GM19238 (cell line): Measurements from ENCODE around the gene ENPP6.

ENCODE experiments used
- DNase-seq: peaks from one replicate; pipeline ENCODE4 v3.0.0; 2011; ENCODE audit warnings: low spot score; ENCODE audit not compliant: insufficient read length

Gene ENPP6

DNA sequence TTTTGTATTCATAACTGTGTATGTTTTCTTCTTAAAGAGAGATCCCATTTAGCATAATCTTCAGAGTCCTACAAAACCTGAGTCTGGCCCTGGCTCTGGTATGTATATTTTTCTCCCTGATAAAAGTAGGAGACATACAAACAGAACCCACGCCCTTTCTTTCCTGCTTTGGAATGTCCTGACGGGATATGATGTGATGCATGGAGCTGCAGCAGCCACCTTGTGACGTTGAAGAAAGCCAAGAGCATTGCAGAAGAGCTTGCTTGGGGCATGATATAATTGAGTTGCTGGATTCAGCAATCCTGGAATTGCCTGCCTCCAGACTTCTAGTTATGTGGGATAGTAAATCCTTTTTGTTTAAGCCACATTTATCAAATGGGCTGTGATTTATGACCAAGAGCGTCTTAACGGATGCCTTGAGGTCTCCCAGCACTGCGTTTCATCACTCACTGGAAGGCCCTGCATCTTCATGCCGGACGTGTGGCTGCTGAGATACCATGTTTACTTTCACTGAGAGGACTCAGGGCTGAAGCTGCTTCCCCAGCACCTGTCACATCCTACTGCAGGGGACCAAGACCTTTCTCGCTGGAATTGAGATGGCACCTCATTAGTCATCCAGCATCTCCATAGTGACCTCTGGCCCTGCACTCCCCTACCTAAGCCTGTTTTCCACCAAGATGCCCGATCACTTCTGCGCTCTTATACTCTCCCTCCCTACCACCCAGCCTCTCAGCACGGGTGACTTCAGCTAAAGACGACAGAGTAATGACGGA, 107.0 kb downstream of the ENPP6 start:
- DNase-seq: no peak

DNA sequence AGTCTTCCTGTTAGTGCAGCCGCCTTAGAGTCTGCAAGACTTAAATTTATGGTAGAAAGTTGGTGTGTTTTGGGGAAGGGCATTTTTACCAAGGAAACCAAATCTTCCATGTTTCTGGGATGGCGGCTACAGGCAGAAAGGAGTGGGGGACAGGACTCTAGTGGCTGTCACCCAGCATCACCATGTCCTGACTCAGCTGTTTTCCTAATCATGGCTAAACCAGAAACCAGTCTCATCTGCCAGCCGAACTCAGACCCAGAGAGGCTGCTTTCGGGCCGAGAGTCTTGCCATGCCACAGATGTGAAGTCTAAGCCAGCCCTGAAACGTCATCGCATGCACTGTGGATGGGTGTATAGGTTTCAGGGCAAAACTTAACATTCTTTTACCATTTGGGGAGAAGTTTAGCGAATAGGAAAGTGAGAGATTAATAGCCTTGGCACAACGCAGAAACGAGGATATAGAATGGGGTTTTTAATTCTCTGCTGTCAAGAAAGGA, 109.6 kb downstream of the ENPP6 start:
- no peak for DNase-seq

DNA sequence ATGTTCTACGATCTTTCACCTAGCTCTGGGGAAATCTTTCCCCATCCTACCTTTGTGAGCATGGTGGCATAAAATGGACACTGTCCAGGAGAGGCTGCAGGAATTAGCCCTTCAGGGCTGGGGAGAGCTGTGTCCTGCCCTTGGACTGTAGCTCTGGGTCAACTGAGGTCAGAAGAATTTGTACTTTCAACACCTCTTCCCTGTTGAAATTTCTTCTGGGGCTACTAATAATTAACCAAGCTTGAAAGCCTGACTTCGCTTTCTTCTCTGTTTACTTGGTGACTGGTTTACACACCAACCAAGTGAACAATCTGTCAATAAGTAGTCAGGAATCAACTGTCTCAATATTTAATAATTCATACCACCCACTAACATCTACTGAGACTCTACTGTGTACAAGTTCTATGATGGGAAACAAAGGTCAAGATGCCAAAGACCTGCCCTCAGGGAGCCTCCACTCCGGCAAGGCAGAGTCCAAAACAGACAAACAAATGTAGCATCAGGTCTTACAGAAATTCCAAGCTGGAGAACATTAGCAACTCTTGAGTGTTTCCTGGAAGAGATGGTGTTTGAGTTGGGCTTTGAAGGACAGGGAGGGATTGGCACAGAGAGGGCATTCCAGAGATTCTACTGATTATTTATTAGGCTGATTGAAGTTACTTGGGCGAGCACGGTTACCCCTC, 113.1 kb downstream of the ENPP6 start:
- DNase-seq: no peak

DNA sequence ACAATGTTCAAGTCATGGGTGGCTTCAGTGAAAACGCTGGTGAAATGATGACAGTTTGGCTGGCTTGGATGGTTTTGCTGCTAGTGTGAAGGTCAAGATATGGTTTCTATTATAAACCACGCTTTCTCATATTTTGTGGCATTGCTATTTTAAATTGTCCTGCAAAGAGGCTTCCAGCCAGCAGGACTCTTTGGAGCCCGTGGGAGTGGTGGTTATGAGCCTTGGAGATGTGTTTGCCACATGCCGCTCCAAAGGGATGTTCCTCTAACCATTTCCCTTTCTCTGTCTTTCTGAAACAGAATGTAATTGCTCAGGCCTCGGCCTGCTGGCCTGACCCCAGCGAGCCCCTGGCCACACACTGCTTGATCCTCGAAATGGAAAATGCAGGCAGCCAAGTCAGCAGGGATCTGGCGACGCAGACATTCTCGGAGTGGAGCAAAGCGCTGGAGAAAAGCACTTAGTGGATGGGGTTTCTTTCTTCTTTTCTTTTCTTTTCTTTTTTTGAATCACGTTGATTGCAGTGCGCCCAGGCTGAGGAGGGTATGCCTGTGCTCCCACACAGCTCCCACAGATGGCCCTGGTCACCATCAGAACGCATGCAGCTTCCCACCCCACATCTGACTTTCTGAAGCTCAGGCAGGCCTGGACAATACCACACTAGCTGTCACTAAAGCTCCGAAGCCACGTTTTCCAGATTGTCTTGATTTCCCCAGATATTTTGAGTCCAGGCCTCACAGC, 114.0 kb downstream of the ENPP6 start:
- no peak for DNase-seq

DNA sequence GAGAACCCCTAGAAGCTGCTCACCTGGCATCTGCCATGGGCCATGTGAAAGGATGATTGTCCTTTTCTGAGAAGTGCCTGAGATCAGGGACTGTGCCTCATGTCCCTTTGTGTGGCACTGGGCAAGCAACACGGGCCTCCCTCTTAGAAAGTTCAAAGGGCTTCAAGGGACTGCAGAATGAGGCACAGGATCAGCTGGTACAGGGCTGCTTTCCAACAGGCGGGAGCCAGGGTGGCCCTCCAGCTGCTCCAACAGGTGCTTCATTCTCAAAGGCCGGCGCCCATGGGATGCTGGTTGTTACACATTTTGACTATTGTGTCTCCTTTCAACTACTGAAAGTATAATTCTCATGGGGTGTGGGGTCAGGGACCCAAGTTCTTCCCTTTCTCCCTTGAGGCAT, 114.7 kb downstream of the ENPP6 start:
- DNase-seq: no peak

DNA sequence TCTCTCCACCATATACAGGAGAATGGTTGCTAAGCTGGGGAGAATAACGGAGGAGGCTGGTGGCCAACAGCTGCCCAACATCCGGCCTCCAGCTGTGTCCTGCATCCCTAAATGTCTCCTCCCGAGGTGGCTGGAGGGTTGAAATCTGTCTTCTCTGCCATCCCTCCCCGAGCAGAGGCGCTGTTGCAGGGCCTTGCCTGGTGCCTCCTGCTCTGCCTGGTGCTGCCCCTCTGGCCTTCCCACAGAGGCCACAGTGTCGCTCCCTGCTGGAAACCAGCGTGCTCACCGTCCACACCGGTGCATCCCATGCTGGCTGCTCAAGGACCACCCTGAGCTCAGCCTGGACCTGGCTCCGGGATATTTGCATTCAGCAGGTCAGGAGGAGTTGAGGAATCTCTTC, 115.2 kb downstream of the ENPP6 start:
- DNase-seq: no peak

DNA sequence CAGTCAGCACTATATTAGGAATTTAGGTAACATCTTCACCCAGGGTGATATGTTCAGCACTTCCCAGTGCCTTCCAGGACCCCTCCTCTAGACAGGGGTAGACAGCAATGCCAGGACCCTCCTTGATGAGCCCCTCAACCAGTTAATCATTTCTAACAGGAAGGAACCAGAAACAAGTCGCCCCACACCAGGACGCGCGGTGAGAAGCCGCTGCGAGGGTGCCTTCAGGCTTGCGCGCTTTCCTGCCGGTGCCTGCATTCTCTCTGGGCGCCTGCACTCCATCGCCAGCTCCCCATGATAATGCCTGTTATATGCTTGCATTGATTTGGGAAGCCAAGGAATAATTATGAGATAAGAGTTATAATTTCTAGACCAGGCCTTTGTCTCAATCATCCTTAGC, 116.0 kb downstream of the ENPP6 start:
- DNase-seq: no peak

DNA sequence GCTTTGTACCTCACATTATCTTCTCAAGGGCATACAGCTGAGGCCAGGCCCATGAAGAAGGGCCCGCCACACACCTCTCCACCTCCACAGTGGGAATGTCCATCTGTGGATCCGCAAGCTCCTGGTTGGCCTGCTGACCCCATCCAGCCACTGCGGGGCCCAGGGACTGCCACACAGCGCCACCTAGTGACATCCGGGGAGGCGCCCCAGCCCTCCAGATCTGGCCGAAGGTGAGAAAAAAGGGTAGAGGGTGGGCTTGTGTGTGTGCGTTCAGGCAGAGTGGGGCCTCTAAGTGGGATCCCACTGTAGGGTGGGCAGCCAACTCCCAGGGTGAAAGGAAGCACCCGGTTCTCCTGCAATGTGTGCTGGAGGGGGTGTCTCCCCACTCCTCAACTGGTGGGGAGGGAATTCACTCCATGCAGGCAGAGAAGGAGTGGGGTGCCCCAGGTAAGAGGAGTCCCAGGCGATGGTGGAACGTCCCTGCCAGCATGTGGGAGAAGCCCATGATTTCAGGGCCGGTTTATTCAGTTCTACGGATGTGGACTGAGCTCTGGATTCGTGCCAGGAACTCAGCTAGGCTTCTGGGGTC, 117.3 kb downstream of the ENPP6 start:
- peak; percentile 56 for DNase-seq

DNA sequence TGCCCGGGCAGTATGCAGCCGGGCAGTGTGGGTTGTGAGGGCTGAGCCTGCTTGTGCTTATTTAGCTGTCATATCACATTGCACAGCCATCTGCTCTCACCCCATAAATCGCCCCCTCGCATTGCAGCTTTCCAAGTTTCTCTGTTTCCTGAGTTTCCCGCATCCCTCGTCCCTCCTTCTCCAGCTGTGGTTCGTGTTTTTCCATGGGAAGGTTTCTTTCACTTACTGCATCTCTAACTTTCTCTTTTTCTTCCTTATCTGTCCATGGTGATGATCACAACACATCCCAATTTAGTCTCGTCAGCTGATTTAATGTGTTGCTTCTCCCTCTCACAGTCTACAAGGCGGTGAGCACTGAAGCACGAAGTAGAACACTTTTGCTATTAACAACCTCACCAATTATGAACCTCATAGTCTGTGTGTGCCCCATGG, 118.1 kb downstream of the ENPP6 start:
- DNase-seq: no peak

DNA sequence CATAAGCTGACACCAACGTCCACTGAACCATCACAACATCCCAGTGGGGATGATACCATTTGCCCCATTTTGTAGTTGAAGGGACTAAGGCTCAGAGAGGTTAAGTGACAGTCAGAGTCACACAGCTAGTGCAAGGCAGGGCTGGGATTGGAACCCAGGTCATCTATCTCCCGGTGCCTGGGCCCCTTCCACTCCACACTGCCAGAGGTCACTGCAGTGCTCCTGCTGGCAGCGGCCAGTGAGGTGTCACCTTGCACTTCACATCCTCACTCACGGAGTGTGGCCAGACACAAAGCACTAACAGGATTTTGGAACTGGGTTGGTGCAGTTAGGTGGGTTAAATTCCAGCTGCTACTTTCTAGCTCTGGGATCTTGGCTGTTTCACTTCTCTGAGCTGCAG, 118.7 kb downstream of the ENPP6 start:
- DNase-seq: no peak

DNA sequence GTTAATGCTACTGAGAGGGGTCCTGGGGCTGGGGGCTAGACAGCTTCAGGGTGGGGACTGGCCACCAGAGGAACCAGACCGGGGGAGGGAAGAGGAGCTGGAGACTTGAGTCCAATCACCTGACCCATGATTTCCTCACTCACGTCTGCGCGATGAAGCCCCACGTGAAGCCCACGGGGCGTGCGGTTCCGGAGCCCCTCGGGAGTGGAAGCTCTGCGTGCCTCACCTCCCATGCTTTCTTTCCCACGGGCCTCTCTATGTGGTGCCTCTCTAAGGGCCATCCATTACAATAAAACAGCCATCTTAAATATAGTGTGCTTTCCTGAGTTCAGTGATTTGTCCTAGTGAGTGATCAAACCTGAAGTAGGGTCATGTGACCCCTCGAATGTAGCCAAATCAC, 119.9 kb downstream of the ENPP6 start:
- no peak for DNase-seq

DNA sequence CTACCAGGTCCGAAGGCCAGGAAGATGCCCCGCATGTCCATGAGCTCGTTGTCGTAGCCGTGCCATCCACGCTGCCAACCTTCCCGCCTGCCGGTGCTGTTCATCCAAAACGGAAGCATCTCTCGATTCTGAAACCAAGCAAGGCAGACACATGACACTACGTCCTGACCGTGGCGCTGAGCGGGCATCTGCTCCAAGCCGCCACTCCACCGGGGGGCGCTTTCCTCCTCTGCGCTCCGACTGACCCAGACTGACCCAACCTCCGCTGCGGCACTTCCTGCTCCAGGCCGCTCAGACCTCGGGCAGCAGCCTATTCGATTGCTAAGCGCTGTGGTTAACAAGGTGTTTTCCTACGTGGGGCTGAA, 120.5 kb downstream of the ENPP6 start:
- DNase-seq: peak; percentile 30

DNA sequence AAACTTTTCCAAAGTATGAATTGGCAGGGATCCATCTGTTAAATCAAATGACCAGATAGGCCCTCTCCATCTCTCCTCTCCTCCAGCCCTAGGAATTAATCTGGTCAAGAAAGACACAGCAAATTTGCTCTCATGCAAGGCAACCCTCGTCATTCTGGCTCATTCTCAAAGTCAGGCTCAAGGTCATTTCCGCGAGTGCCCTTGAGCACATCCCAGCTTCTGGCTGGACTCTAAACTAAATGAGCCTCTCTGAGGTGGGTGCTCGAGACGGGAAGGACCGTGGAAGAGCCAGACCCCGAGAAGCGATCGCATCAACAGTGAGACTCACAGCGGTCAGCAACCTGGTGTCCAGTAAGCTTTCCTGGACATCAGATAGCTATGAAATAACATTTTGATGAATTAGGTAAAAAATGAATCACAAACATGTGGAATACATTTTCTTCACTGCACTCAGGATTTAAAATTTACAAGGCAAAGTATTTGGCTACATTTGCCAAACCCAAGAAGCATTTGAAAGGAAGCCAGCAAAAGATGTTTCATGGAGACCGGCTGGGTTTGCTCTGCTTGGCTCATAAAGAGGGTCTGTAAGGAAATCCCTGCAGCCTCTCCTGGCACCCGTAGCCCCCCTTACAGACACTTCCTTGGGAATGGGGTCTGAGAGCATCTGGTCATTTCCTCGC, 121.0 kb downstream of the ENPP6 start:
- no peak for DNase-seq

DNA sequence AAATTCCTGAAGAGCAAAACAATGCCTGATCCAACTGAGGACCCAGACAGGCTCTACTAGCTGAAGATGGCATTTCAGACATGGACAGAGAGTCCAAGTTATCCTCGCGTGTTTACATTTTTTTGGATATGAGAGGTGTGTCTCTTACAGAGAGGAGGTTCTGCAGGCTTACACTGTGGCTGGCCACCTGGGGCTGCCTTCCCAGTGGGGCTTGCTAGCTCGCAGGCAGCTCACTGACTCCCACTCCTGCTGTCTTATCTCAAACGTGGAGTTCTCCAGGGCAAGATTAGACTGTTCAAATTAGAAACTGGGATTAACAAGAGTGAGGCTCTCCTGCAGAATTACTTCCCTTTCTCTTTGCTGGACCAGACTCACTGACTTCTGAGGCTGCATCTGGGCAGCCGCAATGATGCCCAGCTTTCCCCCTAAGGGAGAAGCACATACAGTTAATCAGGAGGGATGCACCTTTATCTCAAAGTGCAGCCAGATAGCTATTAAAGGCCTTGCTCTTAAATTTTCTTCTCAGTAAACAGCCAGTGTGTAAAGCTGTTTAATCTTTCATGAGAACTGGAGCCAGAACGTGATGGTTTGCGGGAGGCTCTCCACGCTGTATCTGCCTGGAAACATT, 123.0 kb downstream of the ENPP6 start:
- DNase-seq: no peak

DNA sequence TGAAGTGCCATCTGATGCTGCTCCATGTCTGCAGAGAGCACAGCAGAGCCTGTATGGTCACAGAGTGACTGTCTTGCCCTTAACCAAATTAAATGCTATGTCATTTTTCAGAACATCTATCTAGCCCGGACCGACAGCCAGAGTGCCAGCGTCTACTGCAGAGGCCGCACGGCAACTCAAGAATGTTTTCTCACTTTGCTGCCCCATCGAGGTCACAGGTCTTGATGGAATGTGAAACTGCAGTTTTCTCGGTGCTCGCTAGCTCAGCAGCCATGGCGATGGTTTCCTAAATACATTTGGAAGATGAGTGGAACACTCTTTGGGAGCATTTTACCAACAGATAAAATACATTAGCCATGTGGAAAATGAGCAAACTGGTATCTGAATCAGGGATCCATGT, 125.7 kb downstream of the ENPP6 start:
- no peak for DNase-seq

DNA sequence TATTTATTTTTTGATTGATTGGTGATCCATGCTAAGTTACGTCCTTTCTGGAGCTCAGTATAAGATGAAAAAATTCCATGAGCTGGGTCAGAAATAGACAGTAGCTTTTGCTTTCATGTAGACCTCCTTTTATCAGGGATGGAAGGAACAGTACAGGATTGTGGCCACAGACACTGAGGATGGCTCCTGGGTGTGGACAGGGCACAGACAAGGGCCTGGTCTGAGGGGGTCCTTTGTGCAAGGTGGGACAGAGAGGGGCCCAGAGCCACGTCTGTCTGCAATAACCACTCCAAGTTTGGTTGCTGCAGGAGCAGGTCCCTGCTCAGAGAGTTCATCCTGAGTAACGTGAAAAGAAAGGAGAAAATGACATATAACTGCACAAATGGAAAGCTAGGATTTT, 127.1 kb downstream of the ENPP6 start:
- DNase-seq: no peak

DNA sequence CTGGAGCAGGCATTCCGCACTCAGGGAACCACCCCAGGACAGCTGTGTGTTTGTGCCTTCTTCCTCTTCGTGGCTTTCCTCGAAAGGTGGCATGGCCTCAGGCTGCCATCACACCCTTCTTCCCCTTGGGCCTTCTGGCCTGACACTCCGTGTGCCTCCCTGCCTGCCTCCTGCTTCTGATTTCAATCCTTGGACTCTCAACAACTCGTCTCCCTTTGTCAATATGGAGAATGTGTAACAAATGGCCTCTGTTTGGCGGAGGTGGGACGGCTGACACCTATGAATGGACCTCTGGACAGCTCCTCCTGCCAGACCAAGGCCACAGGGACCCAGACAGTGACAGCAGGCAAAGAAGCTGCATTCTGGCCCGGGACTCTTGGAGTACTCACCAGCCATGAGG, 137.0 kb downstream of the ENPP6 start:
- DNase-seq: no peak

DNA sequence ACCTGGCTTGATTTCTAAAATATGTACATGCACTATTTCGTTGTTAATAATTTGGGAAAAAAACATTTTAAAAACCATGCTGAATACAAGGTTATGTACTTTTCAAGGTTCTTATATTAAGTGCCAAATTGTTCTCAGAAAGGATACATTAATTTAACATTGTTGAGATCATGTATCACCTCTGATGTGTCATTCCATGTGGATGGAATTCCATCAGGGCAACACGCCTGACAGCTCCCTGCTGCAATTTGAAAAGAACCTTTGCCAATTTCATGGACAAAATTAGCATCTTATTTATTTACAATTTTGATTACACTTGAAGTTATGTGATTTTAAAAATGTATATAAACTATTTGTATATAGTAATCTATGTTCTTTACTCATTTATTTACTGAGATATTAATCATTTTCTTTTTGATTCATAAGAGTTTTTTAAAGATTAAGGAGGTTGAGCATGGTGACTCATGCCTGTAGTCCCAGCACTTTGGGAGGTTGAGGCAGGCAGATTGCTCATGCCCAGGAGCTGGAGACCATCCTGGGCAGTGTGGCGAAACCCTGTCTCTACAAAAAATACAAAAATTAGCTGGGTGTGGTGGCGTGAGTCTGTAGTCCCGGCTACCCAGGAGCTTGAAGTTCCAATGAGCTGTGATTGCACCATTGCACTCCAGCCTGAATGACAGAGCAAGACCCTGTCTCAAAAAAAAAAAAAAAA, 142.8 kb downstream of the ENPP6 start:
- no peak for DNase-seq

DNA sequence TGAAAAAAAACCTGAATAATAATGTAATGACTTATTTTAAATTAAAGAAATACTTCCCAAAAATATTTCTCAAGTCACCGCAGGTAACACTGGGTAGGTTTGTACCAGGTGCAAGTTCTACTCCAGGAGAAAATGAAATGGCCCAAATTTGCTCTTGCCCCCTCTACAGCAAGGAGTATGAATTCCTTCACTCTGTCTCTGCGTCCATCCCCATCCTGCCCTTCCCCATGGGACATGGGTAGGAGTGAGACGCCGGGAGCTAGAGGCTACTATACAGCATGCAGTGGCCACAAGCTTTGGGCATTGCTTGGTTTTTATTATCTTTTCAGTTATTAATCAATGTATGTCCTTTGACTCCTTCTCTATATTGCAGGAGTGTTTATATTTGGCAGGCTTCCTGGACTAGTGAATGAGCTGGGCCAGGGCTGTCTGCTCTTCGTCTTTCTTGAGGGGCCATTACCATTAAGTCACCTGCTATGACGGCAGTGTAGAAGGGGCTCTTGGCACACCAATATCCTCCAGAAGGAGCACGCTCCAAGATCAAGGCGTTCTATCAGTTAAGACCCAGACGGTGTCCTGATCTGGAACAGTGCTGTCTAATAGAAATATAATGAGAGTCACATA, 149.6 kb downstream of the ENPP6 start:
- DNase-seq: no peak
